Thyroid gland (tissue), 4 donors: ENCODE data around the gene RAI1.

Experiments
- CTCF ChIP-seq, 6 experiments: fragments of 200-600 bp in 3 of 6; fragments of 450-650 bp in 3 of 6; sonication (generic) in 3 of 6; IDR thresholded peaks; one replicate each; pipeline ENCODE4 v1.5.1; 2016 to 2019; ENCODE audit warnings: antibody characterized with exemption in 6 of 6, mild to moderate bottlenecking in 2 of 6, inconsistent platforms in 1 of 6, moderate library complexity in 1 of 6
- POLR2A ChIP-seq, 2 donors: fragments of 450-650 bp; IDR thresholded peaks; one replicate each; pipeline ENCODE4 v1.6.1; 2017; ENCODE audit warnings: antibody characterized with exemption in 2 of 2, mild to moderate bottlenecking in 2 of 2, moderate library complexity in 1 of 2

GRCh38 chr17:17719966-17720543 lies 38.8 kb downstream of the RAI1 start:
- TF ChIP-seq CTCF (IDR thresholded peaks at IDR 0.05) (no peak), POLR2A (IDR thresholded peaks at IDR 0.05) (no peak)
